ENCODE results near the gene FHAD1. TPM values are rescaled to one million over a fixed set of nuclear protein-coding genes. Genes with fewer than 3 reads are reported as not detected.

The FHAD1 gene
- total RNA-seq, 1 experiment from 2014 or later, result 2.0 TPM

- ChIA-PET CTCF (no interaction called here), POLR2A (ENCODE audit: low non-redundant PET) (no interaction called here)
- DNase-seq (ENCODE audit: low spot score), result no peak
- no peak overlapping the region for H3K4me3 ChIP-seq (ENCODE audit: low read depth, low read length, poor library complexity, severe bottlenecking)
- BruUV-seq (replicated peaks), result no TSS peak
- intact Hi-C loops (cut with micrococcal nuclease; ENCODE audit: unreplicated experiment), result no loop called here
- TF ChIP-seq CTCF (conservative IDR thresholded peaks at IDR 0.05; ENCODE audit: low read depth, low read length) (no peak), EZH2 (IDR thresholded peaks at IDR 0.05; ENCODE audit: borderline replicate concordance, low read depth, low read length, poor library complexity, severe bottlenecking) (no peak)
- H3K9me3 ChIP-seq (ENCODE audit: low read depth, low read length, poor library complexity, severe bottlenecking), result no peaks in the 10 kb centered on the region
- H3K36me3 ChIP-seq (ENCODE audit: insufficient read depth, low read length, poor library complexity, severe bottlenecking), result no peaks in the 10 kb centered on the region
- no peaks in the 10 kb centered on the region for H3K4me1 ChIP-seq (ENCODE audit: insufficient read depth, low read length, poor library complexity, severe bottlenecking)
- H3K27me3 ChIP-seq (replicated peaks; ENCODE audit: insufficient read depth, low read depth, low read length, poor library complexity), result no peaks in the 10 kb centered on the region
- no peak overlapping the region for H3K27ac ChIP-seq (ENCODE audit: low read depth, low read length, poor library complexity, severe bottlenecking)
Observed at GRCh38 chr1:15224974-15225373, 22.0 kb upstream of the FHAD1 start.

GRCh38 chr1:15225461-15225860, 21.6 kb upstream of the FHAD1 start:
- POLR2A ChIA-PET (ENCODE audit: low non-redundant PET), result no interaction called here
- no peaks in the 10 kb centered on the region for H3K36me3 ChIP-seq (ENCODE audit: insufficient read depth, low read length, poor library complexity, severe bottlenecking)
- TF ChIP-seq CTCF (conservative IDR thresholded peaks at IDR 0.05; ENCODE audit: low read depth, low read length), result no peak
- TF ChIP-seq EZH2 (IDR thresholded peaks at IDR 0.05; ENCODE audit: borderline replicate concordance, low read depth, low read length, poor library complexity, severe bottlenecking), result no peak
- H3K4me1 ChIP-seq (ENCODE audit: insufficient read depth, low read length, poor library complexity, severe bottlenecking), result no peaks in the 10 kb centered on the region
- no peaks in the 10 kb centered on the region for H3K27me3 ChIP-seq (replicated peaks; ENCODE audit: insufficient read depth, low read depth, low read length, poor library complexity)
- no peak overlapping the region for H3K4me3 ChIP-seq (ENCODE audit: low read depth, low read length, poor library complexity, severe bottlenecking)
- intact Hi-C loops (cut with micrococcal nuclease; ENCODE audit: unreplicated experiment), result no loop called here
- BruUV-seq (replicated peaks), result no TSS peak
- H3K27ac ChIP-seq (ENCODE audit: low read depth, low read length, poor library complexity, severe bottlenecking), result no peak overlapping the region
- CTCF ChIA-PET, result no interaction called here
- DNase-seq (ENCODE audit: low spot score), result no peak
- no peaks in the 10 kb centered on the region for H3K9me3 ChIP-seq (ENCODE audit: low read depth, low read length, poor library complexity, severe bottlenecking)

- POLR2A ChIA-PET (ENCODE audit: low non-redundant PET), result no interaction called here
- CTCF ChIA-PET, result no interaction called here
Observed at GRCh38 chr1:15226388-15227255, 20.4 kb upstream of the FHAD1 start.

More at GRCh38 chr1:15226388-15227255, 20.4 kb upstream of the FHAD1 start:
- no peak for DNase-seq (ENCODE audit: low spot score)
- Histone ChIP-seq H3K27ac (ENCODE audit: low read depth, low read length, poor library complexity, severe bottlenecking) (no peak overlapping the region), H3K9me3 (ENCODE audit: low read depth, low read length, poor library complexity, severe bottlenecking) (no peaks in the 10 kb centered on the region), H3K36me3 (ENCODE audit: insufficient read depth, low read length, poor library complexity, severe bottlenecking) (no peaks in the 10 kb centered on the region), H3K4me1 (ENCODE audit: insufficient read depth, low read length, poor library complexity, severe bottlenecking) (no peaks in the 10 kb centered on the region), H3K4me3 (ENCODE audit: low read depth, low read length, poor library complexity, severe bottlenecking) (no peak overlapping the region), H3K27me3 (replicated peaks; ENCODE audit: insufficient read depth, low read depth, low read length, poor library complexity) (no peaks in the 10 kb centered on the region)
- no TSS peak for BruUV-seq (replicated peaks)
- intact Hi-C loops (cut with micrococcal nuclease; ENCODE audit: unreplicated experiment), result no loop called here
- TF ChIP-seq CTCF (conservative IDR thresholded peaks at IDR 0.05; ENCODE audit: low read depth, low read length), result no peak
- no peak for TF ChIP-seq EZH2 (IDR thresholded peaks at IDR 0.05; ENCODE audit: borderline replicate concordance, low read depth, low read length, poor library complexity, severe bottlenecking)
